SK-N-MC (cell line): Measurements from ENCODE around the gene FRMD6.
A peak's percentile ranks its signal among the peaks of the same experiment; 100 is the strongest.

Experiments
- DNase-seq: peaks from one replicate; pipeline ENCODE4 v3.0.0-alpha.2; 2011; ENCODE audit warnings: low read depth, low spot score
- H3K27ac ChIP-seq: fragments of 200-600 bp; sonication (generic); 2 replicates; pipeline ENCODE4 v1.5.1; 2016; ENCODE audit warnings: mixed run types
- H3K36me3 ChIP-seq: fragments of 200-600 bp; sonication (generic); 2 replicates; pipeline ENCODE4 v1.6.1; 2017; ENCODE audit warnings: antibody characterized with exemption, low read length, mixed read lengths; ENCODE audit not compliant: insufficient read depth
- H3K4me3 ChIP-seq: fragments of 200-600 bp; sonication (generic); 2 replicates; pipeline ENCODE4 v1.5.1; 2016
- H3K9ac ChIP-seq: fragments of 200-600 bp; sonication (generic); 2 replicates; pipeline ENCODE4 v1.8.0; 2017; ENCODE audit warnings: mixed run types, mixed read lengths; ENCODE audit not compliant: insufficient read length
- H3K9me3 ChIP-seq: fragments of 200-600 bp; sonication (generic); 2 replicates; pipeline ENCODE4 v1.6.1; 2017; ENCODE audit warnings: low read depth, mild to moderate bottlenecking, antibody characterized with exemption, low read length, moderate library complexity, mixed read lengths
- EZH2 ChIP-seq: fragments of 200-600 bp; sonication (generic); IDR thresholded peaks from one replicate; pipeline ENCODE4 v1.6.1; 2017; ENCODE audit warnings: antibody characterized with exemption
- FOXP2 ChIP-seq: optimal IDR thresholded peaks from 2 replicates; pipeline ENCODE3; 2011; ENCODE audit warnings: mild to moderate bottlenecking, moderate library complexity; ENCODE audit not compliant: insufficient read depth; ENCODE audit errors: extremely low read length, control extremely low read depth
- POLR2AphosphoS5 ChIP-seq: IDR thresholded peaks from 2 replicates; pipeline ENCODE4 v1.6.1; 2012; ENCODE audit warnings: mild to moderate bottlenecking, low read depth, low read length, borderline replicate concordance

Gene FRMD6

GRCh38 chr14:51668870-51669269 is 17.2 kb downstream of the FRMD6 start:
- no peak for DNase-seq
- no peak overlapping the region for H3K27ac ChIP-seq

GRCh38 chr14:51674294-51675002 is 22.7 kb downstream of the FRMD6 start:
- DNase-seq = no peak
- Histone ChIP-seq H3K4me3 (no peak overlapping the region), H3K9me3 (no peaks in the 10 kb centered on the region), H3K36me3 (0 out of 2 replicates have a peak, but pooled peaks cover 3% of the 10 kb centered on the region), H3K27ac (peak overlapping the region; percentile 100), H3K9ac (no peak overlapping the region)
- TF ChIP-seq POLR2AphosphoS5 (no peak), FOXP2 (no peak), EZH2 (no peak)

More at GRCh38 chr14:51668870-51669269, 17.2 kb downstream of the FRMD6 start:
- H3K4me3 ChIP-seq = no peak overlapping the region
- H3K9me3 ChIP-seq = 0 out of 2 replicates have a peak, but pooled peaks cover 7% of the 10 kb centered on the region
- TF ChIP-seq FOXP2 (no peak), POLR2AphosphoS5 (no peak), EZH2 (no peak)
- peaks cover 29% of the 10 kb centered on the region for H3K36me3 ChIP-seq
- no peak overlapping the region for H3K9ac ChIP-seq

- Histone ChIP-seq H3K4me3 (peak overlapping the region; percentile 66), H3K27ac (peak overlapping the region; percentile 100), H3K9ac (peak overlapping the region; percentile 86), H3K36me3 (0 out of 2 replicates have a peak, but pooled peaks cover 3% of the 10 kb centered on the region), H3K9me3 (no peaks in the 10 kb centered on the region)
- no peak for DNase-seq
- TF ChIP-seq FOXP2 (no peak), EZH2 (no peak), POLR2AphosphoS5 (no peak)
These were observed 24.8 kb downstream of the FRMD6 start for GRCh38 chr14:51676549-51676948.

GRCh38 chr14:51677266-51677665 is 25.6 kb downstream of the FRMD6 start:
- H3K27ac ChIP-seq = peak overlapping the region; percentile 100
- DNase-seq = peak; percentile 97

GRCh38 chr14:51677738-51678137 is 26.0 kb downstream of the FRMD6 start:
- no peaks in the 10 kb centered on the region for H3K9me3 ChIP-seq
- H3K36me3 ChIP-seq = no peaks in the 10 kb centered on the region
- DNase-seq = no peak
- TF ChIP-seq FOXP2 = no peak
- no peak for TF ChIP-seq EZH2
- TF ChIP-seq POLR2AphosphoS5 = no peak
- peak overlapping the region; percentile 78 for H3K9ac ChIP-seq
- peak overlapping the region; percentile 100 for H3K27ac ChIP-seq
- H3K4me3 ChIP-seq = peak overlapping the region; percentile 66

More at GRCh38 chr14:51677266-51677665, 25.6 kb downstream of the FRMD6 start:
- peak overlapping the region; percentile 86 for H3K9ac ChIP-seq
- no peaks in the 10 kb centered on the region for H3K9me3 ChIP-seq
- TF ChIP-seq EZH2 (no peak), FOXP2 (peak; percentile 33), POLR2AphosphoS5 (peak; percentile 70; the same call in 1 of the 2 replicates)
- no peaks in the 10 kb centered on the region for H3K36me3 ChIP-seq
- peak overlapping the region; percentile 66 for H3K4me3 ChIP-seq

- peak overlapping the region; percentile 52 for H3K4me3 ChIP-seq
- no peaks in the 10 kb centered on the region for H3K36me3 ChIP-seq
These were observed 28.3 kb downstream of the FRMD6 start for GRCh38 chr14:51680031-51680430.

GRCh38 chr14:51681411-51681810 is 29.7 kb downstream of the FRMD6 start:
- peak overlapping the region; percentile 42 for H3K4me3 ChIP-seq
- H3K36me3 ChIP-seq = no peaks in the 10 kb centered on the region
- DNase-seq = no peak
- no peaks in the 10 kb centered on the region for H3K9me3 ChIP-seq
- TF ChIP-seq FOXP2 = no peak
- no peak for TF ChIP-seq POLR2AphosphoS5
- TF ChIP-seq EZH2 = no peak
- peak overlapping the region; percentile 56 for H3K9ac ChIP-seq
- peak overlapping the region; percentile 96 for H3K27ac ChIP-seq

More at GRCh38 chr14:51680031-51680430, 28.3 kb downstream of the FRMD6 start:
- no peaks in the 10 kb centered on the region for H3K9me3 ChIP-seq
- H3K9ac ChIP-seq = peak overlapping the region; percentile 56
- DNase-seq = no peak
- TF ChIP-seq EZH2 = no peak
- no peak for TF ChIP-seq POLR2AphosphoS5
- no peak for TF ChIP-seq FOXP2
- H3K27ac ChIP-seq = peak overlapping the region; percentile 96

GRCh38 chr14:51682411-51682810 is 30.7 kb downstream of the FRMD6 start:
- no peak for DNase-seq
- TF ChIP-seq EZH2 (no peak), POLR2AphosphoS5 (no peak), FOXP2 (no peak)
- no peaks in the 10 kb centered on the region for H3K9me3 ChIP-seq
- H3K27ac ChIP-seq = peak overlapping the region; percentile 96
- no peaks in the 10 kb centered on the region for H3K36me3 ChIP-seq
- H3K4me3 ChIP-seq = 0 out of 2 replicates have a peak overlapping the region, but pooled peaks have one; percentile 4
- no peak overlapping the region for H3K9ac ChIP-seq

- no peaks in the 10 kb centered on the region for H3K9me3 ChIP-seq
- no peak for TF ChIP-seq FOXP2
- TF ChIP-seq EZH2 = no peak
- no peak for TF ChIP-seq POLR2AphosphoS5
- H3K27ac ChIP-seq = 0 out of 2 replicates have a peak overlapping the region, but pooled peaks have one; percentile 33
- H3K9ac ChIP-seq = no peak overlapping the region
- DNase-seq = no peak
- H3K4me3 ChIP-seq = no peak overlapping the region
- H3K36me3 ChIP-seq = peaks cover 3% of the 10 kb centered on the region; the same call in 1 of the 2 replicates
These were observed 33.0 kb downstream of the FRMD6 start for GRCh38 chr14:51684760-51685159.
